Forelimb muscle (tissue), 1 donor: ENCODE data around the gene FBXL3. TPM values are rescaled to one million over a fixed set of nuclear protein-coding genes. Genes with fewer than 3 reads are reported as not detected.

Experiments
- DNase-seq: peaks from one replicate; pipeline ENCODE4 v3.0.0-alpha.2; 2013; ENCODE audit warnings: low read depth
- polyA plus RNA-seq: library from polyadenylated mRNA; unstranded; fragments of 120-200 nt; gene quantifications from one replicate; pipeline ENCODE4 v1.2.1, GENCODE V29; 2013; ENCODE audit not compliant: insufficient read length

Gene FBXL3, protein sequence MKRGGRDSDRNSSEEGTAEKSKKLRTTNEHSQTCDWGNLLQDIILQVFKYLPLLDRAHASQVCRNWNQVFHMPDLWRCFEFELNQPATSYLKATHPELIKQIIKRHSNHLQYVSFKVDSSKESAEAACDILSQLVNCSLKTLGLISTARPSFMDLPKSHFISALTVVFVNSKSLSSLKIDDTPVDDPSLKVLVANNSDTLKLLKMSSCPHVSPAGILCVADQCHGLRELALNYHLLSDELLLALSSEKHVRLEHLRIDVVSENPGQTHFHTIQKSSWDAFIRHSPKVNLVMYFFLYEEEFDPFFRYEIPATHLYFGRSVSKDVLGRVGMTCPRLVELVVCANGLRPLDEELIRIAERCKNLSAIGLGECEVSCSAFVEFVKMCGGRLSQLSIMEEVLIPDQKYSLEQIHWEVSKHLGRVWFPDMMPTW
- polyA plus RNA-seq, result 36.6 TPM

DNA sequence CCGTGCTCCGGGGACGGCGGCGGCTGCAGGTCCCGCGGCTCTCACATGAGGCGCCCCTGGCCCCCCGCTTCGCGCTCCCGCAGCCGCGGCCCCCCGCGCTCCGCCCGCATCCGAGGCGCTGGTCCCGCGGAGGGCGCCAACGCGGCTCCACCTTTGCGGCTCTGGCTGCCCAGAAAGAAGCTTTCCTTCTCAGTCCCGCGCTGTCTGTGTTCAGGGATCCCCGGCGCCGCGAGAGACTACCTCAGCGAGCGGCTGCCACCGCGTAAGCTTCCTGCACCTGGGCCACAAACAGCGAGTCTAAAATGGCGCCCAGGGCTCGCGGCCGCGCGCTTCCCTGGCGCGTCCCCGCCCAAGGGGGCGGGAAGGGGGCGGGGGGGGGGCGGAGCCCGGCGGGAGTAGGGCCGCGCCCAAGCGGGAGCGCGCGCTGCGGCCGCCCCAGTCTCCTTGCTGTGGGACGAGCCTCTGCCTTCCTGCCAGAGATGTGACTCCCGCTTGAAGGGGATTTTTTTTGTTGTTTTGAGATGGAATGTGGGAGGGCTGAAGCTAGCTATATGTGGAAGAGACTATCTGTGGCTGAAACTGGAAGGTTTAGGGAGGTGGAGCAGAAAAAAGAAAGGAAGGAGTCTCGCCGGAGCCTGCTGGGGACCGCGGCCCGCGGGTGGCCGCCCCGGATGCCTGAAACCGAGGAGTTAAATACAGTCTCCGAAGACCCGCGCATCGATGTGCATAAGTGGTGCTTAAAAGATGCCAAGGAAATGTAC is at the start of gene FBXL3:
Gene FBXL3, minus strand, starts transcription at position 299 of the 761 bp plus-strand sequence. CDS start 5,299 bp downstream, outside the sequence.
- DNase-seq, result peak; percentile 82

DNA sequence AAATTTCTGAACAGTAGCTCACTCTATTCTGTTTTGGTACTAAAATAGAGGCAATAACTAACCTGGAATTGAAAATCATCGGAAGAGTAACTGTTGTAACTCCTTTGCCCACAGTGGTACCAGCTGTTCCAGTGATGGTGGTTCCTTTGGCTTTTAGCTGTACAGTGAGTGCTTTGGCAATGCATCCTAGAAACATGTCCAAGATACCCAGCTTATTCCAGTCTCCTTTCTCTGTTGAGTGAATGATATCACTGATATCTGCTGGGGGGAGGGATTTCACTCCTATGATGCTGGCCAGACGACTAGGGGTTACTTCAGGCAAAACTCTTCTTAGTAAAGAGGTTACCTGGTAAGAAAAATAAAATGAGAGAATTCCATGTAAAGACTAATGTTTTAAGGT is 40.6 kb upstream of the FBXL3 start:
- DNase-seq, result no peak

DNA sequence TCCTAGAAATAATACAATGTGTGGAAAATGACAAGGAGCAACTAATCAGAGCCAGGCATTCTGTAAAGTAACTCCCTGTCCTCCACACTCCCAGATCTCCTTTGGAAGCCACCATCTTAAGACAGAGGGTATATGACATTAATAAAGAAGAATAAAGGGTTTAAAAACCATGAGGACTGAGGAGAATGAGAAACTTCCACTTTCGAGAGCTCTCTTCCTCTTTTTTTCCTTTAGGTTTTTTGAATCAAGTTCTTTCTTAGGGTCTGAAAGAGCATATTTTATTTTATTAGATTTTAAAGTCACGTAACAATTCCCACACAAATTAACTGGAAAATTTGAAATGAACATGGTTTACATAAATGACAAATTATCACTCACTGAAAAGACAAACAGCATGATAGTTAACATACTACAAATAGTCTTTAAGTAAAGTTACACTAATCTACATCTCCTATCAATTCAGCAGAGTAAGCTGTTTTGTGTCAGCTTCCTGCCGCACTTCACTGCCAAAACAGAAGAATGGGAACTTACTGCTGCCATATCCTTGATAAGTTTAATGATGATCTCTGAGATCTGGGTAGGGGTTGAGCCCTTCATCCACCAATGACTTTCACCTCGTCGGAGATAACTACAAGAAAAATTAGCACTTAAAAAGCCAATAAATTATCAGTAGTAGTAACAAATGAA is 38.6 kb upstream of the FBXL3 start:
- no peak for DNase-seq

DNA sequence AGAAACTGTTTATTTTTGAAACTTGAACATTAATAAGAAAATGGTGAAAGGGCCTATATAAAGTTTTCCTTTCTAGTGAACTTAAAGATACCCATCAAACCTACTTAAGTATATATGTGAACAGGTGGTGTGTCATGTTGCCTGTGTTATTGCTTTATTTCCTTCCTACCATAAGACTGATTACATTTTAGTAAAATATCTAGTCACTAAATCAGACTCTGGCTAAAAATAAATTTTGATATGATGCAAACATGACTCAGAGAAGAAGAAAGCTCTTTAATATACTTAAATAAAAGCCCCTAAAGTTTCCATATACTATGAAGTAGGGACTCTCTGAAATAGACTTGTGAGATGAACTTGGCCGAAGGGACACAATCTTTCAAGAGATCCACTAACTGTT is 35.1 kb upstream of the FBXL3 start:
- DNase-seq, result no peak

DNA sequence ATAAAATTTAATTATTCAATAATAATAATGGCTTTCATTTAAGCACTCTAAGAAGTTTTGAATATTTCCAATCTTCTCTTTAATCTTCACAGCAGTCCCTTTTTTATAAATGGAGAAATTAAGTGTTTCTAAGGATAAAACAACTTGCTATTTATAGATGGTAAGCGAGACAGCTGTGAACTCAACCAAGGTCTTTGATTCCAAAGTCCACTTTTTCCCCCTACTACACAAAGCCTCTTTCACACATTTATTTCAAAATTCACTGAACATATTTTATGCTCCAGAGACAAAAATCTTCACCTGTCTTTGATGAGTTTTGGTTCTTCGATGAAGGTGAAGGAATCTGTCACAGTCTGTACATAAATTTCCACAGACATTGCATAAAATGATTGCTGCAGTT is 34.4 kb upstream of the FBXL3 start:
- DNase-seq, result no peak

DNA sequence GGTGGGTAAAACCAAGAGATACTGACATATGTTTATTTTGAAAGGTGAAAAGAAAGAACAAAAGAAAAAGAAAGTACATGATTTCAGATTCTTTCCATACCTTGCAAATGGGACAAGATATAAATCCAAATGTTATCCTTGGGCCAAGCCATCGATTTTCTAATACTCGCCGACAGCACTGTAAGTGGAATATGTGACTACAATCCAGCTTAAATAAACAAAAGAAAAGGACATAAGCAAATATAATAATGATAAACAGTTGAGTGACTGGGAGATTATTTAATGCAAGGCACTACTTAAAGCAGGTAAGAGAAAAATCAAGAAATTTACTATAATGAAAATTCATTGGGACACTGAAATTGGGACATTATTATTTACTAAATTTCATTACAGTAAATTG is 29.9 kb upstream of the FBXL3 start:
- DNase-seq, result no peak

DNA sequence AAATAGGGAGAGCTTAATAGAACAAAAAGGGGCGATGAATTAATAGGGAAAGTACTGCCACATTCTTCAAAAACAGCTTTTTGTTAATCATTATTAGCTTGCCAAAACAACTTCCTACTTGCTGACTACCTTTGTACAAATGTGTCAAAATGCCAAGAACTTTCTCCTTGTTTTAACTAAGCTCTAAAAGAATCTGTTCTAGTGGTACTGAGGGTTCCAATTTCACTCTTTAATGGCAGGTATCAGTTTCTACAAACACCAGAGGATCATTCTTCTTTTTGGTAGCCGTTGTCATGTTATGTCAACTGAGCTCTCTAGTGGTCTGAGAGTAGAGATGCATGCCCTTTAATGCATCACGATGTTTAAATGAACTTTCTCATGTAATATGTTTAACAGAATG is 29.4 kb upstream of the FBXL3 start:
- DNase-seq, result no peak

DNA sequence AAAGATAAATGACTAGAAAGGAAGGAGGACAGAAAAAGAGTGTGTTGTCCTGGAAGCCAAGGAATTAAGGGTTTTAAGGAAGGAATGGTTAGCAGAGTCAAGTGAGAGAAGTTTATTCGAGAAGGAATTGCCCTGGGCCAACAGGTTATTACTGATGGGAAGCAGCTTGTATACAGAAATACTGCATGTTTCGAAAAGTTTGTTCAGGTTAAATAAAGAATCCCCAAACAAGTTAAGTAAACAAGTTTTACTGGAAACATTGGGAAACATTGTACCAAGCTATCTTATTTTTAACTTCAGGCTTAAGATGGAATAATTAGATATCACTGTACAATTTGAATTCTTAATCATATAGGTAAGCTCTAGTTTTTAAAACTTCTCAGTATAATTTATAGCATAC is 28.2 kb upstream of the FBXL3 start:
- no peak for DNase-seq

DNA sequence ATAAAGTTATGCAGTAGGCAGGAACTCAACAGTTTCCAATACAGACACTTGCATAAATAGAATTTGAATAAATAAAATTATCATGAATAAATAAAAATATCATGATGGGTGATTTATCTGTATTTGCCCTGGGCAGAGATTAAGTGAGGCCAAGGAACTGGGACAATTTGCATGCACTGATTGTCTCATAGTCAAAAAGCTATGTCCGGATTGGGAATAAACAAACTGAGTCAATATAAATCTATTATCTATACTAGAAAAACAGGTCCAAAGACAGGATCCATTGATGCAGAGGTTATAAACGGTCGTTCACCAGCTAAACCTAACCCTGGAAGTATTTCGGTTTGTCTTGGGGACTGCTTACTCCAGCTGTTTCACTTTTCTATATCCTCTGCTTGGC is 26.2 kb upstream of the FBXL3 start:
- DNase-seq, result no peak

DNA sequence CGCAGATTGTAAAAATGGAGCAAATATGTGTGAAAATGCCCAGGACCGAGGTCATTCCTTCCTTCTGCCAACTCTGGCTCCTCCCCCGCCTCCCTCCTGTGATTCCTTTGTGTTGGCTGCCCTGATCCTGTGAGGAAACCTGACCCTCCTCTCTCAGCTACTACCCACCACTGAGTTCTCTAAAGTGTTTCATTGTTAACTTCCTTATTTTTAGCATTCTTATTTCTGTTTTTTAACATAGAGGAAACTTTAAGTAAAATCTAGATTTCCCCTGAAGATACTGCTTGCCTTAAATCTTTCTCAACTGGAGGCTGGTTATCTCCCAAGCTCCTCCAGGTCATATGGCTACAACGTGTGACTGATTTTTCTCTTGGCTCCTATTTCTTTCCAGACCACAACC is 21.7 kb upstream of the FBXL3 start:
- DNase-seq, result no peak

DNA sequence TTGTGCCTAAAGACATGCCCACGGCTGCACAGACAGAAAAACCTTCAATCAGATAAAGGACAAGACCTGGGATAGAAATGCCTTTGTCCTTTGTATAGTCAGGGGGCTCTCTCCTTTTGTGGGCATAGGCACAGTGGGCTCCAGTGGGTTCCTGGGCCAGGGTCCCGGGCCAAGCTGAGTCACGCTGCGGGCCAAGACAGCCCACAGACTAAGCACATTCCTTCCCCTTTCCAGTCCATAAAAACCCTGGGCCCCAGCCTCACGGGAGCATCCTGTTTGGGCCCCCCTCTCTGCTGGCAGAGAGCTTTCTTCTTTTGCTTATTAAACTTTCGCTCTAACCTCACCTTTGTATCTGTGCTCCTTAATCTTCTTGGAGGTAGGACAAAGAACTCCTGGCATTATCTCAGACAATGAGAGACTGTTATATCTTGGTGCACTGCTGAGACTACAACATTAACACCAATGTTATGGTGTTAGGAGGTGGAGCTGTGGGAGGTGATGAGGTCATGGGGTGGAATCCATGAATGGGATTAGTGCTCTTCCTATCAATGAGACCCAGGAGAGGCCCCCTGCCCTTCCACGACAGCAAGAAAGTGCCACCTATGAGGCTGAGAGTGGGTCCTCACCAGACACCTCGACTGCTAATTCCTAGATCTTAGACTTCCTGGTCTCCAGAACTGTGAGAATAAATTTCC is 20.8 kb upstream of the FBXL3 start:
- no peak for DNase-seq

DNA sequence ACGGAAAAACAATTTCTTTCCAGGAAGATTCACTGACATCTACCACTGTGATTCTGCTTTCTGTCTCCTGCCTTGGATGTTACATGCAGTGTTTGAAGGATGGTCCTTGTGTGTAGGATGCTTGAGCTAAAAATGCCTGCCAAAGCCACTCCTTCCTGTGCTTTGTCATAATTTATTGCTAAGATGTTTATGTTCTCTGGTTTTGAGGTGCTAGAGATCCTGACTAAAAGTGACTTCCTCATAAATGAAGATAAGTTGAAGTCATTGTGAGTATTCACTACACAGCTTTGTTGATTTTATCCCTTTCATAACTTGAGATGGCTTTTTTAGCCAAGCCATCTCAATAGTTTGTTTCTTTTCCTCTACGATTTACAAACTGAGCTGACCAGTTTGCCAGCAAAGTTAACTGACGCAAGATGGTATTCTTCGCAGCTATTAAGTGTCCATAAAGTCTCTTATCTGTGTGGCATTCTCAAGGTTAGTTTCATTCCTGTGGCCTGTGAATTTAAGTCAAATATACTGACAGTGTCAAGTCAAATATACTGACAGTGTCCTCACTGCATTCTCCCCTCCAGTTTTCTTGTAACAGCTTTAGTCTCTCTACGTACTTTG is 15.7 kb upstream of the FBXL3 start:
- DNase-seq, result no peak

DNA sequence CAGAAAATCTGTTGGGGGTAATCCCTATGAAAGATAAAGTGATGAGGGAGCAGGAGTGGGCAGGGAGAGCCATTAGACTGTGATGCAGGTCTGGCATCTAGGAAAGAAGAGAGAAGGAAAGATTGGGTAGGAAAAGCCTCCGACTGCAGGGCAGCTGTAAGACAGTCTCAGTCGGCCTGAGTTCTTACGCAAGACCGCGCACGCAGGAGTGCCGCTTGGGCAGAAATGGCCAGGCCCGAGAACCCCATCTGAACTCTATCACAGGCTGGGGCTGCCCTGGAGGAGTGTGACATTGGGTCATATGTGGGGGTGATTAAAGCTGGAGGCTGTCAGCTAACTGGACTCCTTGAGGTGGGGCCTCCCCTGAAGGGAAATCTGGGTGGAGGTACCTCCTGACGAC is 13.9 kb upstream of the FBXL3 start:
- DNase-seq, result no peak

DNA sequence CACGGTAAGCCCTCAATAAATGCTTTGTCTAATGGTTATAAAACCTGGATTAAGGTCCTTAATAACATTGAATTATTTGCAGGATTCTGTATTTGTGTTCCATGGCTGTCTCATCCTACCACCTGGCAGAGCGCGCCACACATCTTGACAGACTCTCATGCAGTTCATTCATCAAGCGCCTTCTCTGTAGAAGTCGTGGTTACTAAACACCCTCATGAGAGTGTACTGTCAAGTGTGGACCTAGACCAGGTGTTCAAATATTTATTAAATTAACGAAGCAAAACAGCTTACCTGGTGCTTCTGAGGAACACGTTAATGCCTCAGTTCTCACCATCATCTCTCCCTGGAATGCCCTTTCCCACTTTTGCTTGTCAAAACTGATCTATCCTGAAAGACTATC is 13.1 kb upstream of the FBXL3 start:
- no peak for DNase-seq

DNA sequence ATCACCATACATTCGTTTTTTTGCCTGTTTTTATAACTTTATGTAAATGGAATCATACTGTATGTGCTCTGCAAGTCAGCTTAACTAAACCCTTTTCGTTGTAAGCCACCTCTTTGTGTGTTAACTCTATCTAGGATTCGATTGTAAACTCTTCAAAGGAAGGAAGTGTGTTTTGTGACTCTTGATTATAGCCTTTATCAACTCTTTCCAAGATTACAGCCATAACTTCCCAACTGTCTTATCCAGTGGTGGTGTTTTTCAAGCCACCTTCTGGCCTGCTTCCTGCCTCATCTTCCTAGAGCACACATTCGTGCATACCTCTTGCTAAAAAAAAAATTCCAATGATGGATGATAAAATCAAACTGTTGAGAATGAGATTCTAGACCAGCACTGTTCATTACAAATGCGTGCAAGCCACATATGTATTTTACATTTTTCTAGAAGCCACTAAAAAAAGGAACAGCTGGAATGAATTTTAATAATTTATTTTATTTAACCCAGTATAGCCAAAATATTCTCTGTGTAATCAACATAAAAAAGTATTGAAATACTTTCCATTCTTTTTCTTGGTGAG is 12.0 kb upstream of the FBXL3 start:
- no peak for DNase-seq

DNA sequence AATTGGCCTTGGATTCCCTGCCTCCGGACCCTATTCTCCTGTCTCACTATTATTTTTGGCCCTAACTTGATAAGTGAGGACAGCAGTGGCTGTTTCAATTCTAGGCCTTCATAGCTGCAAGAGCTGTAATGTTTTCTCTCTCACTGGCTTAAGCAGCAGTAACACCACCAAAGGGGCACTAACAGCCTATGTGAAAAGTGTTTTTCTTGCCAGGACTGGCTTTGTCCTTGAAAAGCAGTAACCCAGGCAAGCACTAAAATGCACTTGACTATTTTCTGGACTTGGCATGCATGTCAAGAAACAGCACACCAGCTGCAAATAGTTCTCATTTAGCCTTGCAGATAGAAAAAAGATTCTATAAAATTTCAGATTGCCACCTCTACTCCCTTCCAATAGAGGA is 9.3 kb upstream of the FBXL3 start:
- DNase-seq, result no peak

DNA sequence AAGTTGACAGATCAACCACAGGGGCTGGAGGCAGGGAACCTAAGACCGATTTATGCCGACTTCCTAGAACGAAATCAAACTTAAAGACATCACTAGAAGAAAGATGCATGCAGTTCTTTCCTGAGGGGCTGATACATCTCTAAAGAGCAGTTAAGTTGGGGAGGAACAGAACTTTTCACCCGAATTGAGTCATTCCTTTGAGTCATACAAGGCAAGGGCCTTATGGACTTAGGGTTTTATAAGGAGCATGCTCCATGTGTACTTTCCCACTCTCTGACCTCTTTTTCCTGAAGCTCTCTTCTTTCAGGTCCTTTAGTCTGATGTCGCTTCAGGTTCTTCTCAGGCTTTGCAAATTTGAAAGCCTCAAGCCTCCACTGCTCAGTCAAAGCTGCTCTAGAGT is 7.9 kb upstream of the FBXL3 start:
- no peak for DNase-seq

DNA sequence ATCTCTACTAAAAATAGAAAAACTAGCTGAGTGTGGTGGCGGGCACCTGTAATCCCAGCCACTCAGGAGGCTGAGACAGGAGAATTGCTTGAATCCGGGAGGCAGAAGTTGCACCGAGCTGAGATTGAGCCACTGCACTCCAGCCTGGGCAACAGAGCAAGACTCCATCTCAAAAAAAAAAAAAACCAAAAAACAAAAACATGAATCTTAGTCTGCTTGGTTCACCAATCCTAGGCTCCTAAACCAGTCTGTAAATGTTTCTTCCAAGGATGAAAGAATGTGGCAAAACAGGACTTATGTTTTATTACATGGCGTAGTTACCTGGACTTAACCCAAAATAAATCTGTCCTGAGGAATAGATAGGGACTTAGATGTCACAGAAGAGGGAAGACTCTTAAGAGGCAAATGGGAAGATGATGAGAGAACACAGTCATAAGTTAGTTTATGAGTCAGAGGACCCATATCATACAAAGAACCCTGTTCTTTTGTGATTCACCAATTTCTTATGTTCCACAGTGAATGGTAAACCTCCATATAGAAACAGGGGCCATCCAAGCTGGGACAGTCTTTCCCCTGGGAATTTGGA is 6.9 kb upstream of the FBXL3 start:
- DNase-seq, result no peak

DNA sequence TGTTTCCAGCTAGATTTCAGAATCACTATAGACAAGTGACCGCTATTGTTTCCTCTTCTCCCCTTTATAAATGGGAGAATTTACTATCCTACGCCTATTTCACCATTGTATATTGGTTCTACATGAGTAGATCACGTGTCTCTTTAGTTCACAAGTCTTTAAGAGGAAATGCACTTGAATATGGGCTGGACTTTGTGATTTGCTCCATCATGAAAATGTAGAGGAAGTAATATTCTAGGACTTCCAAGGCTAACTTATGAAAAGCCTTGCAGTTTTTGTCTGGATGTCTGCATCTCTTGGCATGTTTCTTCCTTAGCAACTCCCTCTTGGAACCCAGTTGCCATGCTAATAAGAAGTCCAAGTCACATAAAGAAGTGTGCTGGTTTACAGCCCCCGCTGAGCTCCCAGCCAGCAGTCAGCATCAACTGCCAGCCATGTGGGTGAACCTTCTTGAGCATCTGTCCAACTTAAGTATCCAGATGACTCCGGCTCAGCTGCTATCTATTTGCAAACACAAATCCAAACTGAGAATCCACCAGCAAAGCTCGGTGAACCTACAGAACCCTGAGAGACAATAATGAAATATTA is 4.8 kb upstream of the FBXL3 start:
- no peak for DNase-seq

DNA sequence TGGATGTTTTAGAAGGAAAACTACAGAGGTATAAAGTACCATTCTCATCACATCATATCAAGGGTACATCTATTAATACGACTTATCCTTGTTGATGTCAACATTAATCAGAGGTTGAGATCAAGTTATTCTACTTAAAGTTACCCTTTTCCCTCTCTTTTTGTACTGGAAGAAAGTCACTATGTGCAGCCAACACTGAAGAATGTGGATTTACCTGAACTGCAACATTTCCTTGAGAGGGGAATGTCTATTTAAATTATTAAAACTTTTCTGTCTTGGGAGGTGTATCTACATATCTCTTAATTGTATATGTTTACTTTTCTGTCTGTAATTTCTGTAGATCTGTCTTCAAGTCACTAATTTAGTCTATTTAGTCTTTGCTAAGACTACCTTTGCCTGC is 2.5 kb upstream of the FBXL3 start:
- DNase-seq, result no peak
